T-cell (primary cell): ENCODE results near the gene MFAP5. TPM values are rescaled to one million over a fixed set of nuclear protein-coding genes. Genes with fewer than 3 reads are reported as not detected.
"Not testable (repeated sequence)": the region's sequence is repeated elsewhere in the genome, so short reads cannot be mapped to it uniquely, and the experiment has no call there.

Experiments
- ATAC-seq, 4 experiments: fragments of 200-7000 bp in 3 of 4; fragments of 150-1000 bp in 1 of 4; cut with Tn5 transposase; replicated peaks in 1 of 4; 1 replicate in 3 of 4; 2 replicates in 1 of 4; pipeline ENCODE4 v1.10.0; 2021; ENCODE audit warnings: moderate library complexity in 3 of 4, mild to moderate bottlenecking in 2 of 4, moderate number of reproducible peaks in 1 of 4
- CTCF ChIA-PET, 2 donors: fragments of 300-600 bp; sonication (Branson Sonifier 250); formaldehyde crosslinking; loops; one replicate each; lab custom pipeline; 2022; ENCODE audit warnings: antibody characterized with exemption in 2 of 2; lab: Charles Lee
- POLR2A ChIA-PET, 2 donors: fragments of 300-600 bp; sonication (Branson Sonifier 250); formaldehyde crosslinking; loops; one replicate each; lab custom pipeline; 2022; ENCODE audit warnings: antibody characterized with exemption in 2 of 2; lab: Charles Lee
- DNase-seq, 35 experiments: peaks; one replicate each; pipeline versions ENCODE4 v3.0.0 to v3.0.0-alpha.2; 2013 to 2023
- H3K27ac ChIP-seq: one replicate; pipeline ENCODE4 v1.5.1; 2013; ENCODE audit warnings: low read length
- H3K27me3 ChIP-seq, 2 experiments: replicated peaks in 1 of 2; 1 replicate in 1 of 2; 2 replicates in 1 of 2; pipeline versions ENCODE4 v1.6.1 to v1.7.0; 2013; ENCODE audit warnings: low read length in 1 of 2, mixed read lengths in 1 of 2; ENCODE audit not compliant: control insufficient read depth in 2 of 2, insufficient read depth in 2 of 2; ENCODE audit errors: extremely low read depth in 1 of 2
- H3K36me3 ChIP-seq, 2 donors: 1 replicate in 1 of 2; 2 replicates in 1 of 2; pipeline versions ENCODE4 v1.6.1 to v1.7.0; 2013; ENCODE audit warnings: low read length in 1 of 2; ENCODE audit not compliant: control insufficient read depth in 2 of 2, insufficient read depth in 1 of 2; ENCODE audit errors: extremely low read depth in 1 of 2
- H3K4me1 ChIP-seq, 2 experiments: 1 replicate in 1 of 2; 2 replicates in 1 of 2; pipeline versions ENCODE4 v1.6.1 to v1.7.0; 2013; ENCODE audit warnings: low read length in 2 of 2, mixed read lengths in 1 of 2; ENCODE audit not compliant: insufficient read depth in 2 of 2, control insufficient read depth in 1 of 2; ENCODE audit errors: extremely low read depth in 1 of 2
- H3K4me3 ChIP-seq, 2 donors: 1 replicate in 1 of 2; 2 replicates in 1 of 2; pipeline versions ENCODE4 v1.5.1 to v1.7.0; 2013; ENCODE audit warnings: mild to moderate bottlenecking in 2 of 2, low read length in 1 of 2, moderate library complexity in 1 of 2; ENCODE audit not compliant: control insufficient read depth in 1 of 2; ENCODE audit errors: extremely low read depth in 1 of 2
- H3K9me3 ChIP-seq: 2 replicates; pipeline ENCODE4 v1.7.0; 2013
- H3K27ac Mint-ChIP-seq, 2 donors: one replicate each; pipeline ENCODE4 v1.8.0; 2020 to 2021; ENCODE audit warnings: mild to moderate bottlenecking in 2 of 2, mixed read lengths in 2 of 2
- H3K27me3 Mint-ChIP-seq, 2 donors: one replicate each; pipeline ENCODE4 v1.8.0; 2021 to 2022; ENCODE audit warnings: mixed read lengths in 2 of 2
- H3K36me3 Mint-ChIP-seq: one replicate; pipeline ENCODE4 v1.8.0; 2021; ENCODE audit warnings: mixed read lengths
- H3K4me1 Mint-ChIP-seq, 3 donors: one replicate each; pipeline ENCODE4 v1.8.0; 2020 to 2022; ENCODE audit warnings: mixed read lengths in 3 of 3, mild to moderate bottlenecking in 1 of 3
- H3K4me3 Mint-ChIP-seq, 3 donors: one replicate each; pipeline ENCODE4 v1.8.0; 2020 to 2022; ENCODE audit warnings: mild to moderate bottlenecking in 3 of 3, mixed read lengths in 3 of 3, moderate library complexity in 3 of 3
- H3K9me3 Mint-ChIP-seq, 3 donors: one replicate each; pipeline ENCODE4 v1.8.0; 2020 to 2022; ENCODE audit warnings: mixed read lengths in 3 of 3
- WGBS: methylation state at CpG from one replicate; pipeline ENCODE4 v1.1.5; 2013; ENCODE audit warnings: missing lambda C conversion rate; ENCODE audit not compliant: insufficient coverage; 5-methylcytosine and 5-hydroxymethylcytosine counted together
- total RNA-seq, 35 experiments: library from RNA in 6 of 35; stranded (reverse) in 6 of 35; fragments of 120-200 nt in 1 of 35; gene quantifications; one replicate each; pipeline versions ENCODE4 v1.2.1 to v1.2.4 and lab custom pipeline; 2013 to 2026

The MFAP5 gene
- total RNA-seq, 5 donors from 2014 or later (not counting 1 experiment from before 2014, with no cell fraction given) = not detected

- DNase-seq, POLR2A ChIA-PET, H3K27ac Mint-ChIP-seq, H3K9me3 ChIP-seq, H3K4me3 Mint-ChIP-seq, H3K4me1 Mint-ChIP-seq, H3K36me3 Mint-ChIP-seq, H3K4me1 ChIP-seq, H3K36me3 ChIP-seq, H3K27ac ChIP-seq, H3K27me3 ChIP-seq, H3K4me3 ChIP-seq, H3K27me3 Mint-ChIP-seq, ATAC-seq, H3K9me3 Mint-ChIP-seq: not testable (repeated sequence)
- CTCF ChIA-PET = interaction anchor here in 1 of 2 donors (0.6 kb wide), 1 partner anchor 936 kb away, joined by 4 read pairs; no protein-coding TSS in a partner anchor
- no CpG with 5 or more reads among the region's 9 CpGs for whole genome bisulfite sequencing
These were observed 27.2 kb downstream of the MFAP5 start for GRCh38 chr12:8635342-8636006.

- CTCF ChIA-PET = no interaction called here
- whole genome bisulfite sequencing = 100% methylated on average over 1 of the region's 4 CpGs
- no peaks in the 10 kb centered on the region for H3K9me3 Mint-ChIP-seq
These were observed 32.5 kb downstream of the MFAP5 start for GRCh38 chr12:8630131-8630530.

GRCh38 chr12:8629486-8630033 lies 33.1 kb downstream of the MFAP5 start:
- Histone ChIP-seq H3K4me1 (no peaks in the 10 kb centered on the region), H3K36me3 (no peaks in the 10 kb centered on the region), H3K9me3 (no peaks in the 10 kb centered on the region), H3K27ac (no peak overlapping the region), H3K27me3 (peaks cover 0 to 3% of the 10 kb centered on the region in 2 experiments), H3K4me3 (no peak overlapping the region)
- no peaks in the 10 kb centered on the region for H3K4me1 Mint-ChIP-seq
- no peaks in the 10 kb centered on the region for H3K9me3 Mint-ChIP-seq
- WGBS = 40% methylated on average over 1 of the region's 3 CpGs
- POLR2A ChIA-PET = no interaction called here
- H3K27me3 Mint-ChIP-seq = no peaks in the 10 kb centered on the region
- H3K4me3 Mint-ChIP-seq = no peak overlapping the region
- H3K27ac Mint-ChIP-seq = no peak overlapping the region
- no peak for DNase-seq
- CTCF ChIA-PET = interaction anchor here in 1 of 2 donors (0.9 kb wide), 1 partner anchor 420 kb away, joined by 3 read pairs; no protein-coding TSS in a partner anchor
- H3K36me3 Mint-ChIP-seq = no peaks in the 10 kb centered on the region
- ATAC-seq = no peak

More at GRCh38 chr12:8630131-8630530, 32.5 kb downstream of the MFAP5 start:
- peaks cover 0 to 3% of the 10 kb centered on the region in 2 experiments for H3K27me3 ChIP-seq
- no peaks in the 10 kb centered on the region for H3K4me1 ChIP-seq
- ATAC-seq (no peak), DNase-seq (no peak)
- no peaks in the 10 kb centered on the region for H3K36me3 ChIP-seq
- Mint-ChIP-seq H3K27ac (no peak overlapping the region), H3K27me3 (no peaks in the 10 kb centered on the region), H3K4me3 (no peak overlapping the region), H3K4me1 (no peaks in the 10 kb centered on the region), H3K36me3 (no peaks in the 10 kb centered on the region)
- H3K9me3 ChIP-seq = no peaks in the 10 kb centered on the region
- no peak overlapping the region for H3K27ac ChIP-seq
- POLR2A ChIA-PET = no interaction called here
- no peak overlapping the region for H3K4me3 ChIP-seq

- H3K27ac Mint-ChIP-seq = no peak overlapping the region
- Histone ChIP-seq H3K9me3 (no peaks in the 10 kb centered on the region), H3K27ac (no peak overlapping the region), H3K4me3 (no peak overlapping the region), H3K36me3 (no peaks in the 10 kb centered on the region), H3K27me3 (peaks cover 0 to 3% of the 10 kb centered on the region in 2 experiments), H3K4me1 (no peaks in the 10 kb centered on the region)
- no peak overlapping the region for H3K4me3 Mint-ChIP-seq
- H3K9me3 Mint-ChIP-seq = no peaks in the 10 kb centered on the region
- ChIA-PET POLR2A (interaction anchor here (0.5 to 0.6 kb wide), 2 partner anchors 20 to 71 kb away, joined by 3 read pairs; no protein-coding TSS in a partner anchor), CTCF (interaction anchor here in 1 of 2 donors (0.7 to 0.9 kb wide), 2 partner anchors 14 to 421 kb away, joined by 3 read pairs; no protein-coding TSS in a partner anchor)
- H3K4me1 Mint-ChIP-seq = no peaks in the 10 kb centered on the region
- no peaks in the 10 kb centered on the region for H3K27me3 Mint-ChIP-seq
- WGBS = no CpG with 5 or more reads among the region's 3 CpGs
- DNase-seq = no peak
- no peak for ATAC-seq
- H3K36me3 Mint-ChIP-seq = no peaks in the 10 kb centered on the region
These were observed 33.9 kb downstream of the MFAP5 start for GRCh38 chr12:8628731-8629130.

- POLR2A ChIA-PET, H3K4me3 Mint-ChIP-seq, CTCF ChIA-PET, H3K9me3 ChIP-seq, ATAC-seq, H3K36me3 Mint-ChIP-seq, H3K36me3 ChIP-seq, H3K4me3 ChIP-seq, H3K4me1 ChIP-seq, H3K27me3 ChIP-seq, DNase-seq, H3K27me3 Mint-ChIP-seq, H3K4me1 Mint-ChIP-seq, H3K27ac Mint-ChIP-seq, H3K27ac ChIP-seq, H3K9me3 Mint-ChIP-seq: not testable (repeated sequence)
- WGBS = 87% methylated on average over 3 of the region's 26 CpGs
These were observed 37.9 kb downstream of the MFAP5 start for GRCh38 chr12:8624750-8625149.

- H3K9me3 ChIP-seq = no peaks in the 10 kb centered on the region
- Mint-ChIP-seq H3K27me3 (no peaks in the 10 kb centered on the region), H3K27ac (no peak overlapping the region)
These were observed 40.0 kb downstream of the MFAP5 start for GRCh38 chr12:8622646-8623045.

More at GRCh38 chr12:8622646-8623045, 40.0 kb downstream of the MFAP5 start:
- Mint-ChIP-seq H3K36me3 (peaks cover 3% of the 10 kb centered on the region), H3K4me3 (no peak overlapping the region), H3K4me1 (no peaks in the 10 kb centered on the region), H3K9me3 (peaks cover 0 to 3% (median 2%) of the 10 kb centered on the region in 3 donors)
- CTCF ChIA-PET = no interaction called here
- H3K27ac ChIP-seq = no peak overlapping the region
- DNase-seq (no peak), ATAC-seq (no peak)
- H3K4me1 ChIP-seq = no peaks in the 10 kb centered on the region
- H3K36me3 ChIP-seq = no peaks in the 10 kb centered on the region
- no peaks in the 10 kb centered on the region for H3K27me3 ChIP-seq
- POLR2A ChIA-PET = no interaction called here
- WGBS = 63% methylated on average over 4 of the region's 4 CpGs
- no peak overlapping the region for H3K4me3 ChIP-seq
